Measurements from ENCODE around the gene RABGAP1L.

- TF ChIP-seq POLR2AphosphoS5 (IDR thresholded peaks at IDR 0.05; ENCODE audit: low read depth, low read length) (no peak), POLR2A (IDR thresholded peaks at IDR 0.05; ENCODE audit: low read depth, low read length) (no peak), TAF1 (IDR thresholded peaks at IDR 0.05; ENCODE audit: low read depth, low read length) (no peak)
These were observed 609.6 kb downstream of the RABGAP1L start for GRCh38 chr1:174768949-174769348.
